KG1 (cell line): Measurements from ENCODE around the gene NINJ2.
"Not testable (repeated sequence)": the region's sequence is repeated elsewhere in the genome, so short reads cannot be mapped to it uniquely, and the experiment has no call there.

Source experiments
- DNase-seq: peaks from one replicate; lab custom pipeline; 2025; lab: John Stamatoyannopoulos, UW

Gene NINJ2

GRCh38 chr12:663293-663871 lies at the start of gene NINJ2:
TSS of gene NINJ2 (minus strand) at chr12:663445. CDS start at chr12:663360, 85 bp downstream.
- no peak for DNase-seq

GRCh38 chr12:712172-712863 lies 49.1 kb upstream of the NINJ2 start:
- DNase-seq, result no peak

- DNase-seq, result no peak
These were observed 46.3 kb upstream of the NINJ2 start for GRCh38 chr12:709455-710020.

GRCh38 chr12:708084-708483 lies 44.8 kb upstream of the NINJ2 start:
- DNase-seq, result not testable (repeated sequence)

GRCh38 chr12:704516-705242 lies 41.4 kb upstream of the NINJ2 start:
- DNase-seq, result no peak

- no peak for DNase-seq
These were observed 38.8 kb upstream of the NINJ2 start for GRCh38 chr12:701896-702539.

- DNase-seq, result no peak
These were observed 36.8 kb upstream of the NINJ2 start for GRCh38 chr12:700016-700415.

- not testable (repeated sequence) for DNase-seq
These were observed 35.0 kb upstream of the NINJ2 start for GRCh38 chr12:698222-698621.

GRCh38 chr12:697481-697880 lies 34.2 kb upstream of the NINJ2 start:
- no peak for DNase-seq

GRCh38 chr12:694734-695503 lies 31.7 kb upstream of the NINJ2 start:
- no peak for DNase-seq

GRCh38 chr12:693934-694533 lies 30.8 kb upstream of the NINJ2 start:
- no peak for DNase-seq

GRCh38 chr12:692274-692673 lies 29.0 kb upstream of the NINJ2 start:
- DNase-seq, result no peak

GRCh38 chr12:690466-690865 lies 27.2 kb upstream of the NINJ2 start:
- DNase-seq, result no peak

- no peak for DNase-seq
These were observed 22.1 kb upstream of the NINJ2 start for GRCh38 chr12:685388-685787.

GRCh38 chr12:684416-684815 lies 21.2 kb upstream of the NINJ2 start:
- no peak for DNase-seq

GRCh38 chr12:681568-682256 lies 18.5 kb upstream of the NINJ2 start:
- DNase-seq, result no peak

- DNase-seq, result no peak
These were observed 15.8 kb upstream of the NINJ2 start for GRCh38 chr12:678747-679712.

GRCh38 chr12:675562-675961 lies 12.3 kb upstream of the NINJ2 start:
- no peak for DNase-seq

- peak; percentile 27 for DNase-seq
These were observed 11.1 kb upstream of the NINJ2 start for GRCh38 chr12:674272-674781.
